GM12878 (cell line): ENCODE data around the gene CES3. TPM values are rescaled to one million over a fixed set of nuclear protein-coding genes. Genes with fewer than 3 reads are reported as not detected.

Source experiments
- ATAC-seq: fragments of 200-7000 bp; cut with Tn5 transposase; 3 replicates; pipeline ENCODE4 v1.9.1; 2020; ENCODE audit warnings: mild to moderate bottlenecking, moderate library complexity
- BruUV-seq: library from RNA; stranded (reverse); fragments of 400-500 nt; replicated peaks from 2 replicates; lab custom pipeline; 2021; lab: Mats Ljungman, UMichigan
- CTCF ChIA-PET: fragments of 300-600 bp; sonication (Branson Sonifier 250); formaldehyde crosslinking; extraction: SDS; loops from one replicate; lab custom pipeline; 2021; ENCODE audit warnings: inconsistent platforms; lab: Yijun Ruan, JAX
- POLR2A ChIA-PET: fragments of 350-600 bp; formaldehyde crosslinking; extraction: SDS; loops from one replicate; lab custom pipeline; 2021; ENCODE audit warnings: inconsistent platforms; lab: Charles Lee
- RAD21 ChIA-PET: fragments of 300-600 bp; sonication (Branson Sonifier 250); formaldehyde crosslinking; loops from one replicate; lab custom pipeline; 2023; ENCODE audit warnings: antibody characterized with exemption; ENCODE audit not compliant: unreplicated experiment; lab: Charles Lee
- SMC1A ChIA-PET: fragments of 300-600 bp; sonication (Branson Sonifier 250); formaldehyde crosslinking; loops from one replicate; lab custom pipeline; 2023; ENCODE audit not compliant: unreplicated experiment, uncharacterized antibody; lab: Charles Lee
- DNase-seq: peaks from one replicate; pipeline ENCODE4 v3.0.0-alpha.2; 2011; ENCODE audit warnings: low read depth, low spot score
- FAIRE-seq: peaks from 3 replicates; lab custom pipeline; 2011; peaks lifted over from hg19 to GRCh38; lab: Jason Lieb, UNC
- H2AFZ ChIP-seq: 2 replicates; pipeline ENCODE4 v1.6.0; 2011; ENCODE audit warnings: low read depth, low read length, control low read depth; ENCODE audit not compliant: control insufficient read depth
- H3K27ac ChIP-seq: 2 replicates; pipeline ENCODE4 v1.5.1; 2011; ENCODE audit warnings: control low read depth; ENCODE audit not compliant: control insufficient read depth, insufficient read depth
- H3K27me3 ChIP-seq, 2 experiments: replicated peaks in 1 of 2; 2 replicates each; pipeline versions ENCODE4 v1.6.0 to v1.6.1; 2011; ENCODE audit warnings: low read length in 1 of 2; ENCODE audit not compliant: control insufficient read depth in 2 of 2, insufficient read depth in 2 of 2
- H3K36me3 ChIP-seq, 2 experiments: 2 replicates each; pipeline ENCODE4 v1.5.1; 2011; ENCODE audit warnings: low read length in 1 of 2; ENCODE audit not compliant: control insufficient read depth in 2 of 2, insufficient read depth in 2 of 2
- H3K4me1 ChIP-seq: 2 replicates; pipeline ENCODE4 v1.6.1; 2011; ENCODE audit warnings: mild to moderate bottlenecking, low read length, moderate library complexity, mixed read lengths; ENCODE audit not compliant: control insufficient read depth, insufficient read depth
- H3K4me2 ChIP-seq: 2 replicates; pipeline ENCODE4 v1.6.0; 2011; ENCODE audit warnings: control low read depth; ENCODE audit not compliant: control insufficient read depth, insufficient read depth
- H3K4me3 ChIP-seq: fragments of 200-600 bp; sonication (generic); 2 replicates; pipeline ENCODE4 v1.5.1; 2016
- H3K79me2 ChIP-seq: 2 replicates; pipeline ENCODE4 v1.6.0; 2011; ENCODE audit warnings: low read length; ENCODE audit not compliant: control insufficient read depth, insufficient read depth
- H3K9ac ChIP-seq: 2 replicates; pipeline ENCODE4 v1.8.0; 2011; ENCODE audit warnings: low read length, control low read depth, mixed read lengths; ENCODE audit not compliant: control insufficient read depth, insufficient read depth
- H3K9me3 ChIP-seq: replicated peaks from 3 replicates; pipeline ENCODE4 v1.5.1; 2011; ENCODE audit warnings: mild to moderate bottlenecking, low read length; ENCODE audit not compliant: control insufficient read depth, insufficient read depth
- H4K20me1 ChIP-seq: 2 replicates; pipeline ENCODE4 v1.6.0; 2011; ENCODE audit not compliant: control insufficient read depth, insufficient read depth
- CEBPB ChIP-seq, 2 experiments: fragments of 150-350 bp in 1 of 2; IDR thresholded peaks; 2 replicates each; pipeline ENCODE4 v1.6.1; 2012 to 2014; ENCODE audit warnings: low read depth in 2 of 2, low read length in 2 of 2, borderline replicate concordance in 1 of 2, inconsistent platforms in 1 of 2
- EED ChIP-seq: sonication (generic); IDR thresholded peaks from 2 replicates; pipeline ENCODE4 v1.6.1; 2016; ENCODE audit warnings: antibody characterized with exemption, low read depth
- EGR1 ChIP-seq, 2 experiments: IDR thresholded peaks; 1 replicate in 1 of 2; 2 replicates in 1 of 2; pipeline ENCODE4 v1.6.1; 2011 to 2012; ENCODE audit warnings: low read depth in 2 of 2, low read length in 2 of 2, borderline replicate concordance in 1 of 2, mild to moderate bottlenecking in 1 of 2, moderate library complexity in 1 of 2
- HDAC6 ChIP-seq: fragments of 200-600 bp; sonication (generic); IDR thresholded peaks from one replicate; pipeline ENCODE4 v1.8.0; 2017; ENCODE audit warnings: antibody characterized with exemption; ENCODE audit not compliant: unreplicated experiment
- MYC ChIP-seq: IDR thresholded peaks from 2 replicates; pipeline ENCODE4 v1.6.1; 2011; ENCODE audit warnings: mild to moderate bottlenecking, low read length, moderate library complexity, inconsistent platforms; ENCODE audit not compliant: insufficient read depth, insufficient replicate concordance, insufficient read length, severe bottlenecking
- STAT3 ChIP-seq: IDR thresholded peaks from 2 replicates; pipeline ENCODE4 v1.6.1; 2011; ENCODE audit warnings: low read depth, low read length, improper control_type of control experiment
- WGBS: methylation state at CpG from one replicate; pipeline ENCODE4 v1.1.6; 2016; ENCODE audit warnings: low lambda C conversion rate; ENCODE audit not compliant: insufficient replicate concordance, insufficient coverage; ENCODE audit errors: missing lambda C conversion rate; 5-methylcytosine and 5-hydroxymethylcytosine counted together
- in situ Hi-C: fragments of 300-500 bp; cut with MboI; formaldehyde crosslinking; loops from 9 replicates; pipeline ENCODE4 v1.14.3; 2018; ENCODE audit warnings: mixed read lengths
- intact Hi-C: fragments of 100-400 bp; cut with micrococcal nuclease; formaldehyde crosslinking; loops from one replicate; pipeline ENCODE4 v1.14.2; 2022; ENCODE audit not compliant: unreplicated experiment
- polyA plus RNA-seq, 11 experiments: library from polyadenylated mRNA; depleted of rRNA in 4 of 11; unstranded in 6 of 11; stranded (reverse) in 5 of 11; fragments of >200 nt; fragmentation: Nextera tagmentation in 4 of 11; fragmentation: Illumina TruSeq in 1 of 11; extraction: Ambion mirVana in 4 of 11; extraction: Trizol in 1 of 11; gene quantifications; 1 replicate in 1 of 11; 2 replicates in 10 of 11; pipeline versions ENCODE4 v1.2.1 to v1.2.3, GENCODE V29; 2011 to 2016; ENCODE audit warnings: inconsistent platforms in 2 of 11, missing spikeins in 2 of 11, low read depth in 1 of 11
- total RNA-seq, 4 experiments: library from RNA; depleted of rRNA in 3 of 4; stranded (reverse); fragments of >200 nt in 3 of 4; fragmentation: Illumina TruSeq in 1 of 4; extraction: Trizol in 1 of 4; gene quantifications; 2 replicates each; pipeline versions ENCODE4 v1.2.1 to v1.2.3, GENCODE V29; 2013 to 2021
- TF ChIP-seq, protein P1 (sequence below): fragments of 450-650 bp; formaldehyde crosslinking; IDR thresholded peaks from 2 replicates; pipeline ENCODE4 v1.4.0; 2020; ENCODE audit warnings: mild to moderate bottlenecking, moderate library complexity

Gene CES3
- total and polyA plus RNA-seq, 10 of the 15 experiments (the other 5 are each of a cell fraction or from before 2014, with no cell fraction given) = 0.09 to 3.1 (median 0.76) TPM

DNA sequence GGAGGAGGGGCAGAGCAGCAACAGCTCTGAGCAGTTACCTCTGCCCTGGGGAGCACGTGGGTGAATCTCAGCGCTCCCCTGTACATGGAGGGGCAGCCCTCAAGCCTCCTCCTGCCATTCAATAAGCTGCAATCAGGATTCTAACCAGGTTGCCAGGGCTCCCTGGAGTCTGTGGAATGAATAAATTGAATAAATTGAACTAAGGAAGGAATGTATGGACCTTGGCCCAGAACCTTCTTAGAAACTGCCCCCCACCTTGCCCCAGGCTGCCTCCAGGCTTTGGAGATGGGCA lies 40.8 kb upstream of the CES3 start:
- RAD21 ChIA-PET = no interaction called here
- TF ChIP-seq HDAC6 (no peak), STAT3 (no peak), MYC (no peak), CEBPB (IDR thresholded peaks at IDR 0.05; ENCODE audit: borderline replicate concordance in 1 of 2, low read depth in 2 of 2, low read length in 2 of 2) (no peak), EGR1 (IDR thresholded peaks at IDR 0.05; ENCODE audit: borderline replicate concordance in 1 of 2, low read depth in 2 of 2, low read length in 2 of 2) (no peak), EED (no peak)
- TF ChIP-seq, protein P1, sequence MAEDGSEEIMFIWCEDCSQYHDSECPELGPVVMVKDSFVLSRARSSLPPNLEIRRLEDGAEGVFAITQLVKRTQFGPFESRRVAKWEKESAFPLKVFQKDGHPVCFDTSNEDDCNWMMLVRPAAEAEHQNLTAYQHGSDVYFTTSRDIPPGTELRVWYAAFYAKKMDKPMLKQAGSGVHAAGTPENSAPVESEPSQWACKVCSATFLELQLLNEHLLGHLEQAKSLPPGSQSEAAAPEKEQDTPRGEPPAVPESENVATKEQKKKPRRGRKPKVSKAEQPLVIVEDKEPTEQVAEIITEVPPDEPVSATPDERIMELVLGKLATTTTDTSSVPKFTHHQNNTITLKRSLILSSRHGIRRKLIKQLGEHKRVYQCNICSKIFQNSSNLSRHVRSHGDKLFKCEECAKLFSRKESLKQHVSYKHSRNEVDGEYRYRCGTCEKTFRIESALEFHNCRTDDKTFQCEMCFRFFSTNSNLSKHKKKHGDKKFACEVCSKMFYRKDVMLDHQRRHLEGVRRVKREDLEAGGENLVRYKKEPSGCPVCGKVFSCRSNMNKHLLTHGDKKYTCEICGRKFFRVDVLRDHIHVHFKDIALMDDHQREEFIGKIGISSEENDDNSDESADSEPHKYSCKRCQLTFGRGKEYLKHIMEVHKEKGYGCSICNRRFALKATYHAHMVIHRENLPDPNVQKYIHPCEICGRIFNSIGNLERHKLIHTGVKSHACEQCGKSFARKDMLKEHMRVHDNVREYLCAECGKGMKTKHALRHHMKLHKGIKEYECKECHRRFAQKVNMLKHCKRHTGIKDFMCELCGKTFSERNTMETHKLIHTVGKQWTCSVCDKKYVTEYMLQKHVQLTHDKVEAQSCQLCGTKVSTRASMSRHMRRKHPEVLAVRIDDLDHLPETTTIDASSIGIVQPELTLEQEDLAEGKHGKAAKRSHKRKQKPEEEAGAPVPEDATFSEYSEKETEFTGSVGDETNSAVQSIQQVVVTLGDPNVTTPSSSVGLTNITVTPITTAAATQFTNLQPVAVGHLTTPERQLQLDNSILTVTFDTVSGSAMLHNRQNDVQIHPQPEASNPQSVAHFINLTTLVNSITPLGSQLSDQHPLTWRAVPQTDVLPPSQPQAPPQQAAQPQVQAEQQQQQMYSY (CRISPR knock-in tag) = no peak
- TF ChIP-seq, all 136 proteins: peak for 0
- CTCF ChIA-PET = interaction anchor here (1.0 to 1.1 kb wide), 2 partner anchors 13 to 25 kb away, joined by 3 read pairs; no protein-coding TSS in a partner anchor
- FAIRE-seq (no peak), DNase-seq (no peak), ATAC-seq (no peak)
- BruUV-seq = no TSS peak
- SMC1A ChIA-PET = interaction anchor here (1.1 kb wide), 1 partner anchor 9 kb away, joined by 3 read pairs; no protein-coding TSS in a partner anchor
- H2AFZ ChIP-seq = no peak overlapping the region
- H3K27me3 ChIP-seq = peaks cover 0 to 3% of the 10 kb centered on the region in 2 experiments; a peak in 3 of 4 replicates
- no peaks in the 10 kb centered on the region for H3K9me3 ChIP-seq
- H3K4me2 ChIP-seq = no peak overlapping the region
- in situ Hi-C loops (no loop called here), intact Hi-C loops (no loop called here)
- WGBS = 32% methylated on average over 2 of the region's 2 CpGs
- H3K27ac ChIP-seq = no peak overlapping the region
- H3K4me1 ChIP-seq = peaks cover 2% of the 10 kb centered on the region
- no peak overlapping the region for H3K4me3 ChIP-seq
- no peaks in the 10 kb centered on the region for H4K20me1 ChIP-seq
- no peaks in the 10 kb centered on the region for H3K79me2 ChIP-seq
- no peak overlapping the region for H3K9ac ChIP-seq
- POLR2A ChIA-PET = interaction anchor here (0.5 kb wide), 1 partner anchor 415 kb away, joined by 5 read pairs; no protein-coding TSS in a partner anchor
- no peaks in the 10 kb centered on the region for H3K36me3 ChIP-seq
